KMS-11 (cell line): ENCODE measurements around the gene KIF26B.

Experiments used
- H2AFZ ChIP-seq: fragments of 200-600 bp; sonication (generic); 2 replicates; pipeline ENCODE4 v1.6.1; 2016; ENCODE audit warnings: antibody characterized with exemption, mixed run types, low read depth
- H3K27ac ChIP-seq: fragments of 200-600 bp; sonication (generic); 2 replicates; pipeline ENCODE4 v1.6.1; 2016; ENCODE audit warnings: mild to moderate bottlenecking, mixed run types
- H3K27me3 ChIP-seq: fragments of 200-600 bp; sonication (generic); 2 replicates; pipeline ENCODE4 v1.6.1; 2017; ENCODE audit warnings: mild to moderate bottlenecking, low read depth, mixed run types, moderate library complexity; ENCODE audit not compliant: insufficient read depth
- H3K36me3 ChIP-seq: fragments of 200-600 bp; sonication (generic); 2 replicates; pipeline ENCODE4 v1.6.1; 2017; ENCODE audit warnings: mild to moderate bottlenecking, mixed run types; ENCODE audit not compliant: insufficient read depth
- H3K4me1 ChIP-seq: fragments of 200-600 bp; sonication (generic); 2 replicates; pipeline ENCODE4 v1.6.1; 2016; ENCODE audit warnings: mild to moderate bottlenecking, low read depth, mixed run types; ENCODE audit not compliant: poor library complexity, severe bottlenecking
- H3K4me2 ChIP-seq: fragments of 200-600 bp; sonication (generic); 2 replicates; pipeline ENCODE4 v1.7.0; 2016; ENCODE audit warnings: mild to moderate bottlenecking, mixed run types
- H3K4me3 ChIP-seq: fragments of 200-600 bp; sonication (generic); IDR thresholded peaks from 2 replicates; pipeline ENCODE4 v1.6.1; 2017; ENCODE audit warnings: low read depth, low read length, mixed read lengths; ENCODE audit not compliant: insufficient read depth
- H3K79me2 ChIP-seq: fragments of 200-600 bp; sonication (generic); 2 replicates; pipeline ENCODE4 v1.6.1; 2016; ENCODE audit warnings: low read depth, mixed run types; ENCODE audit not compliant: insufficient read depth
- H3K9ac ChIP-seq: fragments of 200-600 bp; sonication (generic); 2 replicates; pipeline ENCODE4 v1.6.1; 2016; ENCODE audit warnings: mild to moderate bottlenecking, mixed run types
- H4K20me1 ChIP-seq: fragments of 200-600 bp; sonication (generic); 2 replicates; pipeline ENCODE4 v1.6.1; 2016; ENCODE audit warnings: mild to moderate bottlenecking, mixed run types; ENCODE audit not compliant: insufficient read depth
- TF ChIP-seq, protein P1 (sequence below): fragments of 200-600 bp; sonication (generic); conservative IDR thresholded peaks from 2 replicates; pipeline ENCODE4 v1.6.1; 2017; ENCODE audit warnings: low read depth, mild to moderate bottlenecking, antibody characterized with exemption, low read length, moderate library complexity, mixed read lengths

The KIF26B gene

DNA sequence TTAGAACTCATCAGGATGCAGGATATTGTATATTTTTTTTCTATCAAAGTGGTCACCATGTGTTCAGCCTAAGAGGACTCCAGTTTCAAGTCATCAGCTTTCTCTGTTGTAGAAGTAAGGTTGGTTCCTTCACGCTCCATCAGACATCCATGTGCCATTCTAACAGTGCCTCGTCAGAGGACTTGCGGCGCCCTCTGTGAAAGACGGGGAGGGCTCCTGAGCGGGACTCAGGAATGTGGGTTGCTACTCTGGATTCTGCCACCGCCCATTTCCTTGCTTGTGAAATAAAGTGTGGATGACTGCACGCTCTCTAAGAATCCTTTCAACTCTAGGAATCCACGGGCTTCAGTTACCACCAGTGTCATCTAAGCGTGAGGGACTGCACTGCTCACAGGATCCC, 593.5 kb downstream of the KIF26B start:
- TF ChIP-seq, protein P1, sequence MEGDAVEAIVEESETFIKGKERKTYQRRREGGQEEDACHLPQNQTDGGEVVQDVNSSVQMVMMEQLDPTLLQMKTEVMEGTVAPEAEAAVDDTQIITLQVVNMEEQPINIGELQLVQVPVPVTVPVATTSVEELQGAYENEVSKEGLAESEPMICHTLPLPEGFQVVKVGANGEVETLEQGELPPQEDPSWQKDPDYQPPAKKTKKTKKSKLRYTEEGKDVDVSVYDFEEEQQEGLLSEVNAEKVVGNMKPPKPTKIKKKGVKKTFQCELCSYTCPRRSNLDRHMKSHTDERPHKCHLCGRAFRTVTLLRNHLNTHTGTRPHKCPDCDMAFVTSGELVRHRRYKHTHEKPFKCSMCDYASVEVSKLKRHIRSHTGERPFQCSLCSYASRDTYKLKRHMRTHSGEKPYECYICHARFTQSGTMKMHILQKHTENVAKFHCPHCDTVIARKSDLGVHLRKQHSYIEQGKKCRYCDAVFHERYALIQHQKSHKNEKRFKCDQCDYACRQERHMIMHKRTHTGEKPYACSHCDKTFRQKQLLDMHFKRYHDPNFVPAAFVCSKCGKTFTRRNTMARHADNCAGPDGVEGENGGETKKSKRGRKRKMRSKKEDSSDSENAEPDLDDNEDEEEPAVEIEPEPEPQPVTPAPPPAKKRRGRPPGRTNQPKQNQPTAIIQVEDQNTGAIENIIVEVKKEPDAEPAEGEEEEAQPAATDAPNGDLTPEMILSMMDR, result no peak
- H3K27me3 ChIP-seq, result no peaks in the 10 kb centered on the region
- H3K27ac ChIP-seq, result no peak overlapping the region
- H3K79me2 ChIP-seq, result no peaks in the 10 kb centered on the region
- no peak overlapping the region for H3K4me2 ChIP-seq
- no peaks in the 10 kb centered on the region for H4K20me1 ChIP-seq
- H3K36me3 ChIP-seq, result no peaks in the 10 kb centered on the region
- H2AFZ ChIP-seq, result no peak overlapping the region
- H3K4me3 ChIP-seq, result no peak overlapping the region
- H3K4me1 ChIP-seq, result no peaks in the 10 kb centered on the region
- H3K9ac ChIP-seq, result no peak overlapping the region

DNA sequence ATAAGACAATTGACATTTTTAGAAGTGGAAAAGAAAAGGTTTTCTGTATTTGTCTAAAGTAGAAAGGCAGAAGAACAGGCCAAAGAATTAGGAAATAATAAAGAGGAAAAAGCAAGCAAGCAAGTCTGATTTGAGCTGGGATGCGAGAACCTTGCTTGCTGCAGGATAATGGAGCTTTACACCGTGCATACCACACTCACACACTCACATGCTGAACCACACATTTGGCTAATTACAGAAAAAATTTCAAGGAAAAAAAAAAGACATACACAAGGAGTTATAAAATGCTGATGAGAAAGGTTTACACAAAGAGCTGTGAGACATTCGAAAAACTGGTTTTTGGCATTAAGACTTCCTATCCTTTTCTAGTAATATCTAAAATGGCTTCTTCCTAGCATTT, 593.9 kb downstream of the KIF26B start:
- Histone ChIP-seq H3K9ac (no peak overlapping the region), H3K4me2 (no peak overlapping the region), H3K27ac (no peak overlapping the region), H3K4me3 (no peak overlapping the region), H3K36me3 (no peaks in the 10 kb centered on the region), H3K4me1 (no peaks in the 10 kb centered on the region), H3K27me3 (no peaks in the 10 kb centered on the region), H3K79me2 (no peaks in the 10 kb centered on the region), H4K20me1 (no peaks in the 10 kb centered on the region), H2AFZ (no peak overlapping the region)
- TF ChIP-seq, protein P1, result no peak

DNA sequence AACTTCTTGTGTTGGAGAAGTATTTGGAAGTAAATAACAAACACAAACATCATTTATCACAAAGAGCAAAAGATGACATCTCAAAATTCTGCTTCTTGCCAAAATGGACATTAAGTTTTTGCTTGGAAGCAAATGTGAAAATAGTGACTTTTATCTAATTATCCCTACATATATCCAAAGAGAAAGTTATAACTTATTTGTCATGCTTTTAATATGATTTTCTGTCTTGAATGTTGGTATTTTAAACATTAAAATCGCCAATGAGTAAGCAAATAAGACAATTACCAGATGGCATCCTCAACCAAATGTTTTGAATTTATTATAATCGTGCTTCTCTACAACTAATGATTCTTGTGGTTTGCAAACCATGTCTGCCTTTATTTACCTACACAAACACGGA, 594.3 kb downstream of the KIF26B start:
- Histone ChIP-seq H3K36me3 (no peaks in the 10 kb centered on the region), H4K20me1 (no peaks in the 10 kb centered on the region), H3K9ac (no peak overlapping the region), H3K27ac (no peak overlapping the region), H3K4me3 (no peak overlapping the region), H3K79me2 (no peaks in the 10 kb centered on the region), H3K4me1 (no peaks in the 10 kb centered on the region), H3K27me3 (no peaks in the 10 kb centered on the region), H2AFZ (no peak overlapping the region), H3K4me2 (no peak overlapping the region)
- TF ChIP-seq, protein P1, result no peak

DNA sequence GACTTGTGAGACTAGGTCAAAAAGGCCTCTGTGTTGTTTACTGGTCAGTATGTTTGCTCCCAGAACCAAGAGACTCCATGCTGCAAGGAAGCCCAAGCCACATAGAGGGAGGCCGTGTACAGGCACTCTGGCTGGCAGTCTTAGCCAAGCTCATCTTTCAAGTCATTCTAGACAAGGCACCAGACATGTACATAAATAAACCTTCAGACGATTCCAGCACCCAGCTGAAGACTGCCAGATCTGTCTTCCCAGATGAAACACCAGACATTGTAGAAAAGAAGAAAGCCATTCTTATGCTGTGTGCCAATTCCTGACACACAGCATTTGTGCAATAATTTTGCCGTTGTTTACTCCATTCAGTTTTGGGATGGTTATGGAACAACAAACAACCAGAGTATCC, 595.5 kb downstream of the KIF26B start:
- Histone ChIP-seq H4K20me1 (no peaks in the 10 kb centered on the region), H3K79me2 (no peaks in the 10 kb centered on the region), H2AFZ (no peak overlapping the region), H3K4me3 (no peak overlapping the region), H3K36me3 (no peaks in the 10 kb centered on the region), H3K27ac (no peak overlapping the region), H3K4me2 (no peak overlapping the region), H3K27me3 (no peaks in the 10 kb centered on the region), H3K9ac (no peak overlapping the region), H3K4me1 (no peaks in the 10 kb centered on the region)
- TF ChIP-seq, protein P1, result no peak
